Mesendoderm (in vitro differentiated cells): ENCODE data around the gene AFF4.
"Not testable (repeated sequence)": the region's sequence is repeated elsewhere in the genome, so short reads cannot be mapped to it uniquely, and the experiment has no call there.

Experiments
- DNase-seq: peaks from one replicate; pipeline ENCODE4 v3.0.0; 2013
- H2AK5ac ChIP-seq: 2 replicates; pipeline ENCODE4 v1.6.1; 2013; ENCODE audit warnings: low read length, inconsistent platforms
- H2BK120ac ChIP-seq: 2 replicates; pipeline ENCODE4 v1.6.1; 2013; ENCODE audit warnings: low read depth, mild to moderate bottlenecking, low read length, moderate library complexity, mixed read lengths
- H2BK15ac ChIP-seq: replicated peaks from 2 replicates; pipeline ENCODE4 v1.6.1; 2013; ENCODE audit warnings: low read depth, mild to moderate bottlenecking, moderate library complexity
- H2BK5ac ChIP-seq: 2 replicates; pipeline ENCODE4 v1.6.1; 2013; ENCODE audit warnings: low read length, inconsistent platforms
- H3K18ac ChIP-seq: 2 replicates; pipeline ENCODE4 v1.6.1; 2013; ENCODE audit warnings: mild to moderate bottlenecking, low read length, mixed read lengths
- H3K23ac ChIP-seq: one replicate; pipeline ENCODE4 v1.6.1; 2013; ENCODE audit warnings: low read length
- H3K27ac ChIP-seq: 2 replicates; pipeline ENCODE4 v1.5.1; 2013; ENCODE audit warnings: low read depth, mild to moderate bottlenecking, inconsistent platforms, low read length, moderate library complexity
- H3K27me3 ChIP-seq: 2 replicates; pipeline ENCODE4 v1.6.1; 2013; ENCODE audit warnings: low read length, control low read depth, mild to moderate bottlenecking, inconsistent platforms; ENCODE audit not compliant: insufficient read depth, poor library complexity
- H3K36me3 ChIP-seq: 2 replicates; pipeline ENCODE4 v1.6.1; 2013; ENCODE audit warnings: low read length, inconsistent platforms; ENCODE audit not compliant: control insufficient read depth, insufficient read depth
- H3K4ac ChIP-seq: one replicate; pipeline ENCODE4 v1.6.1; 2013; ENCODE audit warnings: low read depth, mild to moderate bottlenecking, low read length, moderate library complexity
- H3K4me1 ChIP-seq: 2 replicates; pipeline ENCODE4 v1.6.1; 2013; ENCODE audit warnings: low read depth, low read length, inconsistent platforms; ENCODE audit not compliant: control insufficient read depth
- H3K4me2 ChIP-seq: 2 replicates; pipeline ENCODE4 v1.6.1; 2013; ENCODE audit warnings: low read length
- H3K4me3 ChIP-seq: 2 replicates; pipeline ENCODE4 v1.5.1; 2013; ENCODE audit warnings: mild to moderate bottlenecking, low read length
- H3K56ac ChIP-seq: one replicate; pipeline ENCODE4 v1.6.1; 2013; ENCODE audit warnings: low read length
- H3K79me1 ChIP-seq: 2 replicates; pipeline ENCODE4 v1.6.1; 2013; ENCODE audit warnings: low read length, inconsistent platforms
- H3K79me2 ChIP-seq: 2 replicates; pipeline ENCODE4 v1.6.1; 2013; ENCODE audit warnings: mild to moderate bottlenecking, low read length; ENCODE audit not compliant: control insufficient read depth, insufficient read depth
- H3K9ac ChIP-seq: 2 replicates; pipeline ENCODE4 v1.6.1; 2013; ENCODE audit warnings: low read length, inconsistent platforms
- H4K5ac ChIP-seq: one replicate; pipeline ENCODE4 v1.6.1; 2013; ENCODE audit warnings: low read length
- H4K8ac ChIP-seq: one replicate; pipeline ENCODE4 v1.6.1; 2013; ENCODE audit warnings: low read depth, mild to moderate bottlenecking, control low read depth, low read length, moderate library complexity
- WGBS: extraction: QIAGEN DNeasy Blood & Tissue Kit; methylation state at CpG from one replicate; pipeline ENCODE4 v1.1.7; 2013; ENCODE audit warnings: low lambda C conversion rate, missing lambda C conversion rate; ENCODE audit not compliant: insufficient coverage; ENCODE audit errors: extremely low coverage; 5-methylcytosine and 5-hydroxymethylcytosine counted together

Gene AFF4

DNA sequence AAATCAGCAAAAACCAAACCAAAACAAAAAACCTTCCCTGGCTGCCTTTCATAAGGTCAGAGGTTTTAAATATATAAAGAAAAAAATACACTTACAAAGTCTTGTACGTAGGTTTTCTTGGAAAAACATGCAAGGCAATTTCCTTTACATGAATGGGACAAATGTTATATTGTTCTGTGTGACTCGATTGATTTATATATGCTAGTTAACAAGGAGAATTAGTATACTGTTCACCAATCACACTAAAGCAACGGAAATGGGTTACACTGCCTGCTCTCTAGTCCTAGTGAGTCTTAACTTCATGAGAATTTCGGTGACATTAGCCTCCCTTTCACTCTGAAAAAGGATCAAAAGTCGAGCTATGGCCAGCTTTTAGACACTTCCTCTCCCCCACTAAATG lies 102.7 kb downstream of the AFF4 start:
- no peak overlapping the region for H2BK5ac ChIP-seq
- H2BK120ac ChIP-seq = no peak overlapping the region
- no peak for DNase-seq
- no peak overlapping the region for H3K18ac ChIP-seq
- no peak overlapping the region for H2AK5ac ChIP-seq
- no peaks in the 10 kb centered on the region for H3K79me2 ChIP-seq
- H3K23ac ChIP-seq = no peak overlapping the region
- no peak overlapping the region for H3K56ac ChIP-seq
- H3K9ac ChIP-seq = no peak overlapping the region
- H3K27me3 ChIP-seq = no peaks in the 10 kb centered on the region
- peaks cover 2% of the 10 kb centered on the region for H3K4me1 ChIP-seq
- H2BK15ac ChIP-seq = no peak overlapping the region
- no peaks in the 10 kb centered on the region for H3K79me1 ChIP-seq
- no peak overlapping the region for H3K27ac ChIP-seq
- no peak overlapping the region for H3K4me2 ChIP-seq
- no peak overlapping the region for H3K4me3 ChIP-seq
- no CpG with 5 or more reads among the region's 5 CpGs for WGBS
- no peak overlapping the region for H3K4ac ChIP-seq
- H4K8ac ChIP-seq = no peak overlapping the region
- no peak overlapping the region for H4K5ac ChIP-seq
- no peaks in the 10 kb centered on the region for H3K36me3 ChIP-seq

- H3K79me2 ChIP-seq = no peaks in the 10 kb centered on the region
- no peak overlapping the region for H2BK120ac ChIP-seq
- no peak overlapping the region for H4K8ac ChIP-seq
- no peak overlapping the region for H2AK5ac ChIP-seq
- no peak overlapping the region for H3K4me2 ChIP-seq
- no peak overlapping the region for H2BK5ac ChIP-seq
- H3K4me3 ChIP-seq = no peak overlapping the region
- H3K23ac ChIP-seq = no peak overlapping the region
- no peaks in the 10 kb centered on the region for H3K36me3 ChIP-seq
- H3K18ac ChIP-seq = no peak overlapping the region
- H3K27ac ChIP-seq = no peak overlapping the region
- no peaks in the 10 kb centered on the region for H3K27me3 ChIP-seq
- no peak overlapping the region for H4K5ac ChIP-seq
- no peak overlapping the region for H3K9ac ChIP-seq
- H3K4me1 ChIP-seq = no peaks in the 10 kb centered on the region
- WGBS = no CpG with 5 or more reads among the region's 2 CpGs
- H3K79me1 ChIP-seq = no peaks in the 10 kb centered on the region
- H3K4ac ChIP-seq = no peak overlapping the region
- no peak overlapping the region for H2BK15ac ChIP-seq
- no peak overlapping the region for H3K56ac ChIP-seq
- DNase-seq = no peak
These were observed 103.5 kb downstream of the AFF4 start for GRCh38 chr5:132859889-132860437.

DNA sequence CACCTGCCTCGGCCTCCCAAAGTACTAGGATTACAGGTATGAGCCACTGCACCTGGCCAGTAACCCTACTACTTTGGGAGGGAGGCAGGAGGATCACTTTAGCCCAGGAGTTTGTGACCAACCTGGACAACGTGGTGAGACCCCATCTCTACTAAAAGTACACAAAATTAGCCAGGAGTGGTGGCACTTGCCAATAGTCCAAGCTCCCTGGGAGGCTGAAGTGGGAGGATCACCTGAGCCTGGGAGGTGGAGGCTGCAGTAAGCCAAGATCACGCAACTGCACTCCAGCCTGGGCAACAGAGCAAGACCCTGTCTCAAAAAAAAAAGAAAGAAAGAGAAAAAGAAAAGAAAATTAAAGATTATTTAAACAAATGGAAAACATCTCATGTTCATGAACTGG lies 107.4 kb downstream of the AFF4 start:
- Histone ChIP-seq H3K56ac (no peak overlapping the region), H2AK5ac (no peak overlapping the region), H3K79me1 (no peaks in the 10 kb centered on the region), H3K27ac (no peak overlapping the region), H3K79me2 (no peaks in the 10 kb centered on the region), H3K36me3 (no peaks in the 10 kb centered on the region), H3K9ac (no peak overlapping the region), H3K4ac (no peak overlapping the region), H3K4me3 (no peak overlapping the region), H4K5ac (no peak overlapping the region), H2BK120ac (no peak overlapping the region), H3K27me3 (no peaks in the 10 kb centered on the region), H4K8ac (no peak overlapping the region), H3K23ac (no peak overlapping the region), H2BK5ac (no peak overlapping the region), H3K4me2 (no peak overlapping the region), H3K18ac (no peak overlapping the region), H3K4me1 (no peaks in the 10 kb centered on the region), H2BK15ac (no peak overlapping the region)
- WGBS = no CpG with 5 or more reads among the region's 3 CpGs
- DNase-seq = no peak

GRCh38 chr5:132854992-132855391 lies 108.4 kb downstream of the AFF4 start:
- not testable (repeated sequence) for H3K9ac ChIP-seq, H4K5ac ChIP-seq, DNase-seq, H3K23ac ChIP-seq, H3K79me2 ChIP-seq, H3K4me1 ChIP-seq, H4K8ac ChIP-seq, H3K4me2 ChIP-seq, H3K4me3 ChIP-seq, H2BK5ac ChIP-seq, H3K27me3 ChIP-seq, H3K79me1 ChIP-seq, H3K56ac ChIP-seq, H3K18ac ChIP-seq, H2AK5ac ChIP-seq, H2BK15ac ChIP-seq, H3K27ac ChIP-seq, H3K4ac ChIP-seq, H3K36me3 ChIP-seq, H2BK120ac ChIP-seq
- WGBS = no CpG with 5 or more reads among the region's 5 CpGs

- no peaks in the 10 kb centered on the region for H3K79me2 ChIP-seq
- no peak overlapping the region for H2BK5ac ChIP-seq
- peak; percentile 56 for DNase-seq
- H3K27ac ChIP-seq = no peak overlapping the region
- no peak overlapping the region for H3K9ac ChIP-seq
- no peaks in the 10 kb centered on the region for H3K79me1 ChIP-seq
- H3K23ac ChIP-seq = no peak overlapping the region
- no peaks in the 10 kb centered on the region for H3K36me3 ChIP-seq
- no peak overlapping the region for H2BK15ac ChIP-seq
- no peak overlapping the region for H4K8ac ChIP-seq
- no peak overlapping the region for H3K4ac ChIP-seq
- no peak overlapping the region for H2BK120ac ChIP-seq
- H3K4me3 ChIP-seq = no peak overlapping the region
- H3K56ac ChIP-seq = no peak overlapping the region
- H3K27me3 ChIP-seq = no peaks in the 10 kb centered on the region
- no CpG with 5 or more reads among the region's 3 CpGs for WGBS
- H2AK5ac ChIP-seq = no peak overlapping the region
- no peak overlapping the region for H3K18ac ChIP-seq
- no peak overlapping the region for H3K4me2 ChIP-seq
- no peaks in the 10 kb centered on the region for H3K4me1 ChIP-seq
- H4K5ac ChIP-seq = no peak overlapping the region
These were observed 109.1 kb downstream of the AFF4 start for GRCh38 chr5:132854301-132854700.

- H3K4me1 ChIP-seq = no peaks in the 10 kb centered on the region
- H3K27me3 ChIP-seq = no peaks in the 10 kb centered on the region
- no peak overlapping the region for H4K8ac ChIP-seq
- no peak overlapping the region for H3K9ac ChIP-seq
- H3K4me3 ChIP-seq = no peak overlapping the region
- H3K4ac ChIP-seq = no peak overlapping the region
- no peak overlapping the region for H3K18ac ChIP-seq
- no peak overlapping the region for H2BK120ac ChIP-seq
- DNase-seq = no peak
- H3K4me2 ChIP-seq = no peak overlapping the region
- H2BK15ac ChIP-seq = no peak overlapping the region
- no peak overlapping the region for H4K5ac ChIP-seq
- no peaks in the 10 kb centered on the region for H3K36me3 ChIP-seq
- no peak overlapping the region for H3K23ac ChIP-seq
- no peak overlapping the region for H3K56ac ChIP-seq
- H2AK5ac ChIP-seq = no peak overlapping the region
- H2BK5ac ChIP-seq = no peak overlapping the region
- H3K27ac ChIP-seq = no peak overlapping the region
- no peaks in the 10 kb centered on the region for H3K79me1 ChIP-seq
- no peaks in the 10 kb centered on the region for H3K79me2 ChIP-seq
- WGBS = no CpG with 5 or more reads among the region's 1 CpG
These were observed 109.6 kb downstream of the AFF4 start for GRCh38 chr5:132853790-132854189.
